Chondrocyte (in vitro differentiated cells): ENCODE results near the gene FBXO34. TPM values are rescaled to one million over a fixed set of nuclear protein-coding genes. Genes with fewer than 3 reads are reported as not detected.

Experiments used
- DNase-seq: peaks from one replicate; pipeline ENCODE4 v3.0.0; 2021; ENCODE audit warnings: mixed read lengths, low spot score
- H3K27ac Mint-ChIP-seq: one replicate; pipeline ENCODE4 v1.8.0; 2021; ENCODE audit warnings: mild to moderate bottlenecking, moderate library complexity, mixed read lengths; ENCODE audit not compliant: unreplicated experiment
- H3K27me3 Mint-ChIP-seq: 2 replicates; pipeline ENCODE4 v1.8.0; 2021; ENCODE audit warnings: low read depth, mixed read lengths
- H3K36me3 Mint-ChIP-seq: 2 replicates; pipeline ENCODE4 v1.8.0; 2021; ENCODE audit warnings: low read depth, mixed read lengths
- H3K4me1 Mint-ChIP-seq: 2 replicates; pipeline ENCODE4 v1.8.0; 2021; ENCODE audit warnings: low read depth, mild to moderate bottlenecking, mixed read lengths
- H3K4me3 Mint-ChIP-seq: one replicate; pipeline ENCODE4 v1.8.0; 2021; ENCODE audit warnings: mild to moderate bottlenecking, moderate library complexity, mixed read lengths; ENCODE audit not compliant: unreplicated experiment
- H3K9me3 Mint-ChIP-seq: 2 replicates; pipeline ENCODE4 v1.8.0; 2021; ENCODE audit warnings: low read depth, mixed read lengths
- CTCF ChIP-seq: fragments of 200-600 bp; sonication (generic); IDR thresholded peaks from 2 replicates; pipeline ENCODE4 v1.5.0; 2021; ENCODE audit warnings: antibody characterized with exemption, mild to moderate bottlenecking, moderate library complexity
- total RNA-seq: library from RNA; stranded (reverse); gene quantifications from 3 replicates; pipeline ENCODE4 v1.2.1, GENCODE V29; 2021

The FBXO34 gene
- total RNA-seq, 1 donor from 2014 or later, result 18.9 TPM

GRCh38 chr14:55372825-55373224, 101.6 kb downstream of the FBXO34 start:
- no peak overlapping the region for H3K4me3 Mint-ChIP-seq

GRCh38 chr14:55373784-55374705, 102.8 kb downstream of the FBXO34 start:
- Mint-ChIP-seq H3K27ac (no peak overlapping the region), H3K4me3 (no peak overlapping the region), H3K9me3 (no peaks in the 10 kb centered on the region), H3K4me1 (peaks cover 8% of the 10 kb centered on the region), H3K27me3 (no peaks in the 10 kb centered on the region), H3K36me3 (peaks cover 22% of the 10 kb centered on the region)
- TF ChIP-seq CTCF, result no peak
- no peak for DNase-seq

More at GRCh38 chr14:55372825-55373224, 101.6 kb downstream of the FBXO34 start:
- no peak overlapping the region for H3K27ac Mint-ChIP-seq
- H3K27me3 Mint-ChIP-seq, result no peaks in the 10 kb centered on the region
- peaks cover 22% of the 10 kb centered on the region for H3K36me3 Mint-ChIP-seq
- H3K4me1 Mint-ChIP-seq, result peaks cover 15% of the 10 kb centered on the region
- DNase-seq, result no peak
- no peak for TF ChIP-seq CTCF
- no peaks in the 10 kb centered on the region for H3K9me3 Mint-ChIP-seq

GRCh38 chr14:55374771-55375170, 103.5 kb downstream of the FBXO34 start:
- no peak overlapping the region for H3K27ac Mint-ChIP-seq
- no peak for TF ChIP-seq CTCF
- H3K36me3 Mint-ChIP-seq, result peaks cover 16% of the 10 kb centered on the region
- H3K27me3 Mint-ChIP-seq, result no peaks in the 10 kb centered on the region
- H3K4me1 Mint-ChIP-seq, result peaks cover 3% of the 10 kb centered on the region
- no peaks in the 10 kb centered on the region for H3K9me3 Mint-ChIP-seq
- no peak for DNase-seq
- H3K4me3 Mint-ChIP-seq, result no peak overlapping the region

GRCh38 chr14:55377236-55377635, 106.0 kb downstream of the FBXO34 start:
- Mint-ChIP-seq H3K27ac (no peak overlapping the region), H3K9me3 (no peaks in the 10 kb centered on the region)

GRCh38 chr14:55381040-55381439, 109.8 kb downstream of the FBXO34 start:
- Mint-ChIP-seq H3K4me1 (peaks cover 13% of the 10 kb centered on the region), H3K27me3 (no peaks in the 10 kb centered on the region), H3K36me3 (peaks cover 30% of the 10 kb centered on the region), H3K27ac (no peak overlapping the region), H3K4me3 (no peak overlapping the region), H3K9me3 (no peaks in the 10 kb centered on the region)
- TF ChIP-seq CTCF, result no peak
- no peak for DNase-seq

More at GRCh38 chr14:55377236-55377635, 106.0 kb downstream of the FBXO34 start:
- H3K36me3 Mint-ChIP-seq, result peaks cover 21% of the 10 kb centered on the region
- no peaks in the 10 kb centered on the region for H3K4me1 Mint-ChIP-seq
- H3K27me3 Mint-ChIP-seq, result no peaks in the 10 kb centered on the region
- no peak for DNase-seq
- TF ChIP-seq CTCF, result no peak
- H3K4me3 Mint-ChIP-seq, result no peak overlapping the region
